Loucy (cell line): ENCODE measurements around the gene STPG2.

Experiments
- EZH2phosphoT487 ChIP-seq: fragments of 200-600 bp; IDR thresholded peaks from 2 replicates; pipeline ENCODE4 v1.6.1; 2018; ENCODE audit warnings: antibody characterized with exemption, mild to moderate bottlenecking, moderate library complexity, borderline replicate concordance
- TF ChIP-seq, protein P1 (sequence below): fragments of 200-600 bp; sonication (generic); conservative IDR thresholded peaks from 2 replicates; pipeline ENCODE4 v1.5.1; 2014; ENCODE audit warnings: mild to moderate bottlenecking, antibody characterized with exemption, low read length

DNA sequence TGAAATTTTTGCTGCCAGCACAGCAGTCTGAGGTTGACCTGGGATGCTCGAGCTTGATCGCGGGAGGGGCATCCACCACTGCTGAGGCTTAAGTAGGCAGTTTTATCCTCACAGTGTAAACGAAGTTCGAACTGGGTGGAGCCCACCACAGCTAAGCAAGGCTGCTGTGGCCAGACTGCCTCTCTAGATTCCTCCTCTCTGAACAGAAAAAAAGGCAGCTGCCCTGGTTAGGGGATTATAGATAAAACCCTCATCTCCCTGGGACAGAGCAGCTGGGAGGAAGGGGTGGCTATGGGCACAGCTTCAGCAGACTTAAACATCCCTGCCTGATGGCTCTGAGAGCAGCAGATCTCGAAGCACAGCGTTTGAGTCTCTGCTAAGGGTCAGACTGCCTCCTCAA is 314.6 kb downstream of the STPG2 start:
- TF ChIP-seq, protein P1, sequence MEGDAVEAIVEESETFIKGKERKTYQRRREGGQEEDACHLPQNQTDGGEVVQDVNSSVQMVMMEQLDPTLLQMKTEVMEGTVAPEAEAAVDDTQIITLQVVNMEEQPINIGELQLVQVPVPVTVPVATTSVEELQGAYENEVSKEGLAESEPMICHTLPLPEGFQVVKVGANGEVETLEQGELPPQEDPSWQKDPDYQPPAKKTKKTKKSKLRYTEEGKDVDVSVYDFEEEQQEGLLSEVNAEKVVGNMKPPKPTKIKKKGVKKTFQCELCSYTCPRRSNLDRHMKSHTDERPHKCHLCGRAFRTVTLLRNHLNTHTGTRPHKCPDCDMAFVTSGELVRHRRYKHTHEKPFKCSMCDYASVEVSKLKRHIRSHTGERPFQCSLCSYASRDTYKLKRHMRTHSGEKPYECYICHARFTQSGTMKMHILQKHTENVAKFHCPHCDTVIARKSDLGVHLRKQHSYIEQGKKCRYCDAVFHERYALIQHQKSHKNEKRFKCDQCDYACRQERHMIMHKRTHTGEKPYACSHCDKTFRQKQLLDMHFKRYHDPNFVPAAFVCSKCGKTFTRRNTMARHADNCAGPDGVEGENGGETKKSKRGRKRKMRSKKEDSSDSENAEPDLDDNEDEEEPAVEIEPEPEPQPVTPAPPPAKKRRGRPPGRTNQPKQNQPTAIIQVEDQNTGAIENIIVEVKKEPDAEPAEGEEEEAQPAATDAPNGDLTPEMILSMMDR = no peak
- TF ChIP-seq EZH2phosphoT487 = no peak
